Hematopoietic multipotent progenitor cell treated with erythropoietin and hydrocortisone succinate and interleukin-3 and kit ligand, for 17 days (in vitro differentiated cells): Measurements from ENCODE around the gene TP53I13.
"Not testable (repeated sequence)": the region's sequence is repeated elsewhere in the genome, so short reads cannot be mapped to it uniquely, and the experiment has no call there.

Experiments
- DNase-seq: peaks from one replicate; pipeline ENCODE4 v3.0.0-alpha.2; 2015; ENCODE audit warnings: low spot score

Gene TP53I13

DNA sequence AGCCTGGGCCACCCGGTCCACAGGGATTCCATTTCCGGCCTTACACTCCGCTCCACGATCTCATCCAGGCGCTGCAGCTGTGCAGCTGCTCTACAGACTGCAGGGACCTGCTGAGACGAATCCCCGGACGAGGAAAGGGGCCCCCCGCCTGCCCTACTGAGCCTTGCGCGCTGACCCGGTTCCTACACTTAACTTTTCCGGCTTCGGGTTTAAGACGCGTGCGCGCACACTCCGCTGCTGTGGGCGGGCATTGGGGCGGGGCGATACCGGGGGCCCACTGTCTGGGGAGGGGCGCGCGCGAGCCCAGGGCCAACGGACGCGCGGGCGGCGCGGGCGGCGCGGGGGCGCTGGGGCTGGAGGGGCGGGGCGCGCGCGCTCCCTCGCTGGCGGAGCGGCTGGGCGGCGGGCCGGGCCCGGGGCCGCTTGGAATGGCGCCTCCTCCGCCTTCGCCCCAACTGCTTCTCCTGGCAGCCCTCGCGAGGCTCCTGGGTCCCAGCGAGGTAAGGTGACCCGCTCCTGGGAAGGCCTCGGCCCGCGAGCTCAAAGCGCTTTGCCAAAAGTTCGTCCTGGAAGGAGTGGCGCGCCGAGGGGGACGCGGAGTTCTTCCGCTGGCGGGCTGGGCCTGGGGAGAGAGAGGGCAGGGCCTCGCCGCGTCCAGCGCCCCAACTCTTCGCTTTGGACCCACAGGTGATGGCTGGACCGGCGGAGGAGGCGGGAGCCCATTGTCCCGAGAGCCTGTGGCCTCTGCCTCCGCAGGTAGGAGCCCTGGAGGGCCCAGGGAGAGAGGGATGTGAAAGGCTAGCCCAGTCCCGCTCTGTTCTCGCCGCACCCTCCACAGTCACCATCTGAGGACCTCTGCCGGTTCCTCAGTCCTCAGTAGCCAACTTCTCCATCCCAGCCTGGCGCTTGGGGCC is at the start of gene TP53I13:
TSS of gene TP53I13 (plus strand) at position 371 of the 914 bp plus-strand sequence. CDS start at position 429, 58 bp downstream.
- DNase-seq = no peak

DNA sequence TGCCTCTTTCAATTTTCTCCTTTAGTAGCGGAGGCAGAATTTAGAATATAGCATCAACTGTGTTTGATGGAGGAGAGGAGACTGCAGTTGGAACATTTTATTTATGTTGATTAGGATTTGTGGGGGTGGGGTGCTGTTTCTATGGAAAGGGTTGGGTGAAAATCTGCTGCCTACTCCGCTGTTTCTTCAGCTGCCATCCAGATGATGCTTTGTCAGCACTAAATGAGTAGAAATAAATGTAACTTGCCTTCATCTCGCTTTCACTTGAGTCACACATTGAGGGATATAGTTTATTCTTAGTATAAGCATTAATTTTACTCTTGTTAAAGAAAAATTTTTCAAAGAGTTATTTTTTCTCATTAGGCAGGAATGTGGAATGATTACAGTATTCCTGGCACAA is 43.8 kb upstream of the TP53I13 start:
- DNase-seq = no peak

DNA sequence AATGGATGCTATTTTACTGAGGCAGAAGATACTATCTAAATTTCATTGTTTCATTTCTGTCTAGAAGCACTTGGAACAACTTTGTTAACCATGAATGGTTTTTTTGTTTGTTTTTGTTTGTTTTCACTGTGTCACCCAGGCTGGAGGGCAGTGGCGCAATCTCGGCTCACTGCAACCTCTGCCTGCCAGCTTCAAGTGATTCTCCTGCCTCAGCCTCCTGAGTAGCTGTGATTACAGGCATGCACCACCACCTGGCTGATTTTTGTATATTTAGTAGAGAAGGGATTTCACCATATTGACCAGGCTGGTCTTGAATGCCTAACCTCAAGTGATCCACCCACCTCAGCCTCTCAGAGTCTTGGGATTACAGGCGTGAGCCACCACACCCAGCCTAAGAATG is 42.2 kb upstream of the TP53I13 start:
- DNase-seq = no peak

DNA sequence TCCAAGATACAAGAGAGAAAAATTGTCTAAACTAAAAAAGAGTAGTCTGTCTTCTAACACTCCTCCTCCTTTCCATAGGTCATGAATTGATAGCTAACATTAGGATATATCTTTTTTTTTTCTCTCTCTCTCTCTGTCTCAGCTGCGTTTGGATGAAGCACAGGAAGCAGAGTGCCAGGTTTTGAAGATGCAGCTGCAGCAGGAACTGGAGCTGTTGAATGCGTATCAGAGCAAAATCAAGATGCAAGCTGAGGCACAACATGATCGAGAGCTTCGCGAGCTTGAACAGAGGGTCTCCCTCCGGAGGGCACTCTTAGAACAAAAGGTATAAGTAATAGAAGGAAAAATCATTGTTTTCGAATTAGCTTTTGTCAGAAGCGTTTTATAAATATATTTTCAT is 34.5 kb upstream of the TP53I13 start:
- DNase-seq = no peak

- DNase-seq = no peak
Observed at GRCh38 chr17:29544066-29544465, 24.4 kb upstream of the TP53I13 start.

- DNase-seq = no peak
Observed at GRCh38 chr17:29546085-29546484, 22.4 kb upstream of the TP53I13 start.

DNA sequence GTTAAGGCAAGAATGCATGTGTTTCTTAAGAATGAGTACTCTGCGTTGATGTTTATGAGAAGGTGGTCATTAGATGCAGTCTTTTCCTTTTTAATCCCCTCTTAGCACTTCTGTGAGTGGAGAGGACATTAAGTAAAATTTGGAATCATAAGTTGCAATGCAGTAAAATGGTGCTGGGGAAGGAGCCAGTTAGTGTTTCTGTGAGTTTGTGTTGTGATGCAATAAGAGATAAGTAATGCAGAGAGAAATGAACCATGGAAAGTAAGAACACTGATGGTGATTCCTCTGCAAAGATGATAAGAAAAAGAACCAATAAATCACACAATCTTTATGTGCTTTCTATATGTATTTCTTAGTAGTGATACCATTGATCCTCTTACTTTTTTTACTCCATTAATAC is 21.7 kb upstream of the TP53I13 start:
- DNase-seq = no peak

DNA sequence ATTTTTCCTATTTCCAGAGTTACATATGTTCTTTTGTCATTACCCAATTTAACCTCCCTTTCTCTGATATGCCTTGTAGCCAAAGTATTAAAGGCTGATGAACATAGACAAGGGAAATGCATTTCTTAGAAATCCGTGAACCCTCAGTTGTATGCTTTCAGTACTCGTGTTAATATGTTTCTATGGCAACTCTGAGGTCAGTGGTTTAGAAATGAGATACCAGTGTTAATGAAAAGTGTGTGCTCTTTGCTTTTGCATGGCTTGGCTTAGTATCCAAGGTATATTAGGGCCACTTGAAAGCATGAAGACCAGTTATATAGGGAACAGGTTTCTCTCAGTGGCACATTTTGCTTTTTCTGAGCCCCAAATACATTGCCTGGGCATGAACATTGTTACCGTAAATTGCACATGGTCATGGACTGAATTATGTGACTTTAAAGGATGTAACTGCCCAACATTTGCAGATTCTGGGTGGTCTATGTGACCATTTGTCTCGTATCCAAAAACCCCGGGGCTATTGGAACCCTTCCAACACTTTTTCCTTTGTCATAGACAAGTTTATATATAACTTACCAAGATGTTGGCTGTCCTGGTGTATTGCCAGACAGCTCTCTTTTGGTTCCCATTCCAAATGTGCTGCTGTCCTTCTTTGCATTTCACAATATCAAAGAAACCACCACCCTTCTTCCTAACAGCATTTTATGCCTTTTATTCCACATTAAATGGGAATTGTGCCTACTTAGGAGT is 19.2 kb upstream of the TP53I13 start:
- DNase-seq = no peak

DNA sequence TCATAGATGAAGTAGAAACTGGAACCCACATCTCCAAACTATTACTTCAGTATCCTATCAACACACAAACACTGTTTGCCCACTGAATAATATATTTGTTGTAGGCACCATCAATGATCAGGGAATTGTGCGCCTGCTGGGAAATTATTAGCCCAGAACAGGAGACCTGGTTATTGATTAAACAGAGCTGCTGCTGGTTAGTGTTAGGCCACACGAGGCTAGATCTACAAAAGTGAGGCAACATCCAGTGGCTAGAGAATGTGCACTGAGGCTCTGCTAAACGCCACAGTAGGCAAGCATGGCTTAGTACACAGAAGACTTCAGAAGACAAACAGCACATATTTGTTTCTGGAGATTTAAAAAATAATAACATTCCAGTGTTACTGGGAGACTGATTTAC is 12.7 kb upstream of the TP53I13 start:
- DNase-seq = no peak

GRCh38 chr17:29557085-29557738 is 11.3 kb upstream of the TP53I13 start:
- no peak for DNase-seq

GRCh38 chr17:29557739-29558116 is 10.8 kb upstream of the TP53I13 start:
- no peak for DNase-seq

DNA sequence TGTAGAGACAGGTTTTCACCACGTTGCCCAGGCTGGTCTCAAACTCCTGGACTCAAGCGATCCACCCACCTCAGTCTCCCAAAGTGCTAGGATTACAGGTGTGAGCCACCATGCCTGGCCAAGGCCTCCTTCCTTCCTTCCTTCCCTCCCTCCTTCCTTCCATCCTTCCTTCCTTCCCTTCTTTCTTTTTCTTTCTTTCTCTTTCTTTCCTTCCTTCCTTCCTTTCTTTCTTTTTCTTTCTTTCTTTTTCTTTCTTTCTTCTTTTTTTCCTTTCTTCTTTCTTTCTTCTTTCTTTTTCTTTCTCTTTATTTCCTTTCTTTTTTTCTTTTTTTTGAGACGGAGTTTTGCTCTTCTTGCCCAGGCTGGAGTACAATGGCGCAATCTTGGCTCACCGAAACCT is 10.4 kb upstream of the TP53I13 start:
- DNase-seq = not testable (repeated sequence)

GRCh38 chr17:29559640-29560039 is 8.9 kb upstream of the TP53I13 start:
- DNase-seq = no peak

GRCh38 chr17:29560316-29560715 is 8.2 kb upstream of the TP53I13 start:
- DNase-seq = no peak

GRCh38 chr17:29561554-29562517 is 6.7 kb upstream of the TP53I13 start:
- no peak for DNase-seq

DNA sequence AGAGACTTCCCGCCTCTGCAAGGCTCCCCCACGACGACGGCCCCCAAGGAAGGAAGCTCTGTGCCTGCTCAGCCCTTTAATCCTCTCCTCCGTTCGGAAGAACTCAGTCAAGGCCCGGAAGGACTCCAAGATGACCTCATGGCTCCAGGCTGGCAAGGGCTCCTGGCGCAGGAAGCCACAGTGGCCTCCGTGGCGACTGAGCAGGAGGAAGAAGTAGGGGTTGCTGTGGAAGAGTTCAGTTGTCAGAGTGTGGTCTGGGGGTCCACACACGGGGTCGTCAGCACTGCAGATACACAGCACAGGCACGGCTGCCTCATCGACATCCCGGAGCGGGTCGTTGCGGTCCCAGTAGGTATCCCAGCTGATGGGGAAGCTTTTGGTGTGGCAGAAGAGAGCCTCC is 5.9 kb upstream of the TP53I13 start:
- no peak for DNase-seq

GRCh38 chr17:29563816-29564215 is 4.7 kb upstream of the TP53I13 start:
- no peak for DNase-seq

DNA sequence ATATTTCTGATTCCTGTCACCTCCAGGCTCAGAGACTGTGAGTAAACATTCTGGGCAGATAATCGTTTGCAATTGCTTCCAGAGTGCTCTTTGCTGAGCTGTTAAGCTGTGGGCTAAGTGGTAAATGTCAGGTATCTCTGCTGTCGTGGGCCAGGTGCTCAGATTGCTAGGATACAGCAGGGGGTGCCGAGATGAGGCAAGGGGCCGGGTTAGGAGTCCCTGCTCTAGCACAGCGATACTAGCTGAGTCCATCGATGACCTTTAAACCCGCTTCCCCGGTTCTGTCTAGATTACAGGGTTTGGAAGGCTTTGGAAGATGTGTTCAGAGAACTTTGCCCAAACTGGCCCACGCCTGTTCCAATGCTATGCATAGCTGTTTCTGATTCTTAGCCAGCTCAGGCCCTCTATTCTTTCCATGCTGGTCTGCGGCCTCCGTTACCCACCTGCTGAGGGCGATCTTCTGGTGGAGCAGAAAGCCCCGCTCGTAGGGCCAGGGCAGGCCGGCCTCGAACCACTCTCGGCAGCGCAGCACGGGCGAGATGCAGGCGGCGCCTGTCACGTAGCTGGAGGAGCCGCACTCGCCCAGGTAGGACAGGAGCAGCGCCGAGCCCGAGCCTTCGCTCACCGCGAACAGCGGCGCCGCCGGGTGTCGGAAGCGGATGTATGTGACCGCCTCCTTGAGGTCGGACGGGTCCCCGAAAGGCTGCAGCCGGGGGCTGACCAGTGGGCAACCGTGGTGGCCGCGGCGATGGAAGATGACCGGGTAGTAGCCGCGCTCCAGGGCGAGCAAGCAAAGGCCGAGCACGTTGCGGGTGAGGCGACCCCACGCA is 2.6 kb upstream of the TP53I13 start:
- DNase-seq = no peak

- no peak for DNase-seq
Observed at GRCh38 chr17:29566473-29567303, 1.8 kb upstream of the TP53I13 start, which contains the start of gene ABHD15. Gene ABHD15, minus strand, starts transcription at chr17:29567037. Its CDS starts 71 bp downstream, at chr17:29566966.

GRCh38 chr17:29567304-29567553 is 1.3 kb upstream of the TP53I13 start:
- DNase-seq = no peak
